ENCODE measurements around the gene OR52N2. TPM values are rescaled to one million over a fixed set of nuclear protein-coding genes. Genes with fewer than 3 reads are reported as not detected.

Gene OR52N2
- not detected for total RNA-seq
- not detected for polyA plus RNA-seq (2013, experiment 1 of 2)
- not detected for polyA plus RNA-seq (2013, experiment 2 of 2)
- long read RNA-seq, experiment 1 = 0 reads
- long read RNA-seq, experiment 2 = 0 reads
- long read RNA-seq, experiment 3 = 0 reads
- long read RNA-seq, experiment 4, partial matches to known transcripts = 0 of 3 reads
- long read RNA-seq, experiment 4, other reads (novel, unspliced or antisense) = 3 of 3 reads

GRCh38 chr11:5808500-5809121, at the start of gene OR52N2:
Gene OR52N2 (plus strand): TSS chr11:5808924. CDS start chr11:5820336, 11,412 bp downstream.
- H3K27me3 ChIP-seq (ENCODE audit: control insufficient read depth, insufficient read depth, low read length, poor library complexity, severe bottlenecking) = no peaks in the 10 kb centered on the region
- WGBS, 2 experiments (ENCODE audit: insufficient coverage in 1 of 2, insufficient read length in 1 of 2) = 67 to 79% methylated on average over 11 to 24 of the region's 24 CpGs
- peak within 1 kb of the TSS; percentile 76 for H3K27ac Mint-ChIP-seq
- no peaks in the 10 kb centered on the region for H3K36me3 ChIP-seq (ENCODE audit: control insufficient read depth, insufficient read depth, low read length)
- peak within 1 kb of the TSS; percentile 69 for H3K4me3 Mint-ChIP-seq
- no peaks in the 10 kb centered on the region for H3K4me1 ChIP-seq (ENCODE audit: control insufficient read depth, insufficient read depth, low read length)
- no peaks in the 10 kb centered on the region for H3K36me3 Mint-ChIP-seq (ENCODE audit: low read depth)
- peak; percentile 98 for TF ChIP-seq CTCF (conservative IDR thresholded peaks at IDR 0.05)
- peaks cover 7% of the 10 kb centered on the region for H3K4me1 Mint-ChIP-seq
- H3K27ac ChIP-seq (ENCODE audit: low read depth, low read length) = no peak within 1 kb of the TSS
- peaks cover 9% of the 10 kb centered on the region for H3K9me3 ChIP-seq (ENCODE audit: control insufficient read depth, low read length)
- H3K9me3 Mint-ChIP-seq = peaks cover 4% of the 10 kb centered on the region
- DNase-seq = peak; percentile 90
- no peak within 1 kb of the TSS for H3K9ac ChIP-seq (ENCODE audit: extremely low read depth, low read length, poor library complexity, severe bottlenecking)
- H3K27me3 Mint-ChIP-seq (ENCODE audit: insufficient read depth) = peaks cover 10% of the 10 kb centered on the region
- H3K4me3 ChIP-seq (ENCODE audit: low read length) = no peak within 1 kb of the TSS

DNA sequence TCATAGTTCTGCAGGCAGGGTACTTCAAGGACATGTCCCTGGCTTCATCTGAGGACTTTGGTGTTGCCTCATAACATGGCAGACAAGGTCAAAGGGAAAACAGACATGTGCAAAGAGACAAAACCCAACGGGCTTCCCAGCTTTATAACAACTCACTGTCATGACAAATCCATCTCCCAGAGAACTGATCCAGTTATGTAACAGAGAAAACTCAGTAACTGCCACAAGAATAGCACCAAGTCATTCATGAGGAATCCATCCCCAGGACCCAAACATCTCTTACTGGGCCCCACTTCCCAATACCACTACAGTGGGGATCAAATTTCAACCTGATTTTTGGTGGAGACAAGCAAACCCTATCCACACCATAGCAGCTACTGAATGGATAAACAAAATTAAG, 41.7 kb upstream of the OR52N2 start:
- no peak overlapping the region for H3K9ac ChIP-seq (ENCODE audit: extremely low read depth, low read length, poor library complexity, severe bottlenecking)
- TF ChIP-seq CTCF (conservative IDR thresholded peaks at IDR 0.05) = no peak
- H3K4me3 ChIP-seq (ENCODE audit: low read length) = no peak overlapping the region
- Mint-ChIP-seq H3K36me3 (ENCODE audit: low read depth) (no peaks in the 10 kb centered on the region), H3K4me1 (no peaks in the 10 kb centered on the region), H3K27ac (no peak overlapping the region), H3K9me3 (no peaks in the 10 kb centered on the region), H3K27me3 (ENCODE audit: insufficient read depth) (no peaks in the 10 kb centered on the region), H3K4me3 (no peak overlapping the region)
- no peak overlapping the region for H3K27ac ChIP-seq (ENCODE audit: low read depth, low read length)
- H3K27me3 ChIP-seq (ENCODE audit: control insufficient read depth, insufficient read depth, low read length, poor library complexity, severe bottlenecking) = no peaks in the 10 kb centered on the region
- no peaks in the 10 kb centered on the region for H3K9me3 ChIP-seq (ENCODE audit: control insufficient read depth, low read length)
- H3K4me1 ChIP-seq (ENCODE audit: control insufficient read depth, insufficient read depth, low read length) = no peaks in the 10 kb centered on the region
- no CpG with 5 or more reads among the region's 1 CpG for WGBS, 2 experiments (ENCODE audit: insufficient coverage in 1 of 2, insufficient read length in 1 of 2)
- no peaks in the 10 kb centered on the region for H3K36me3 ChIP-seq (ENCODE audit: control insufficient read depth, insufficient read depth, low read length)
- DNase-seq = no peak

DNA sequence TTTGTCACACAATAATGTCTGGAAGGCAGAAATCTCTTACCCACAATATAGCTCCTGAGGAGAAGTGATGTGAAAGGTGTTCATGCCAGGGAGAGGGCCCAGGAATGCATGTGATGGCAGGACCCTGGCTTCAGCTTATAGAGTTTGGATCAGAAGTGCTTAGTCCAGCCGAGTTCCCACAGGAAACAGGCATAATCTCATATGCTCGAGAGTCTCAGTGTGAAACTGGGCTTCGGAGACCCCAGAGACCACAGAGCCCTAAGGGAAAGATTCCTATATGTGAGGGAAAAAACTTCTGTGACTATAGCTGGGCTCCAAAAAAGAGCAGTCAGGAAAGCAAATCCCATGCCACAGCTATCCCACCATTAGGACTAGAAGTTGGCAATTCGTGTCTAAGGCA, 25.5 kb upstream of the OR52N2 start, which contains the start of gene OR52N5:
OR52N5 (minus strand) TSS at position 101 of the 400 bp plus-strand sequence. CDS start 4,721 bp downstream, outside the sequence.
- H3K9me3 Mint-ChIP-seq = no peaks in the 10 kb centered on the region
- H3K36me3 Mint-ChIP-seq (ENCODE audit: low read depth) = no peaks in the 10 kb centered on the region
- H3K9me3 ChIP-seq (ENCODE audit: control insufficient read depth, low read length) = no peaks in the 10 kb centered on the region
- H3K36me3 ChIP-seq (ENCODE audit: control insufficient read depth, insufficient read depth, low read length) = no peaks in the 10 kb centered on the region
- H3K4me3 Mint-ChIP-seq = no peak within 1 kb of the TSS
- H3K27ac Mint-ChIP-seq = no peak within 1 kb of the TSS
- H3K4me1 ChIP-seq (ENCODE audit: control insufficient read depth, insufficient read depth, low read length) = no peaks in the 10 kb centered on the region
- peaks cover 30% of the 10 kb centered on the region for H3K27me3 Mint-ChIP-seq (ENCODE audit: insufficient read depth)
- H3K9ac ChIP-seq (ENCODE audit: extremely low read depth, low read length, poor library complexity, severe bottlenecking) = no peak within 1 kb of the TSS
- no peak within 1 kb of the TSS for H3K27ac ChIP-seq (ENCODE audit: low read depth, low read length)
- no peak within 1 kb of the TSS for H3K4me3 ChIP-seq (ENCODE audit: low read length)
- TF ChIP-seq CTCF (conservative IDR thresholded peaks at IDR 0.05) = no peak
- DNase-seq = no peak
- WGBS, 2 experiments (ENCODE audit: insufficient coverage in 1 of 2, insufficient read length in 1 of 2) = no CpG with 5 or more reads among the region's 4 CpGs
- no peaks in the 10 kb centered on the region for H3K4me1 Mint-ChIP-seq
- no peaks in the 10 kb centered on the region for H3K27me3 ChIP-seq (ENCODE audit: control insufficient read depth, insufficient read depth, low read length, poor library complexity, severe bottlenecking)
